GM12874 (cell line): ENCODE results near the gene XK.

ENCODE experiments used
- CTCF ChIP-seq: IDR thresholded peaks from 2 replicates; pipeline ENCODE4 v1.5.1; 2011; ENCODE audit warnings: low read depth, mild to moderate bottlenecking, control low read depth, low read length, moderate library complexity; ENCODE audit not compliant: insufficient read depth

XK gene

GRCh38 chrX:37745835-37746217 lies 60.2 kb downstream of the XK start:
- TF ChIP-seq CTCF = no peak

- TF ChIP-seq CTCF = no peak
Measured at GRCh38 chrX:37746218-37746941, 60.8 kb downstream of the XK start.

- no peak for TF ChIP-seq CTCF
Measured at GRCh38 chrX:37746951-37747350, 61.4 kb downstream of the XK start.

GRCh38 chrX:37752281-37752680 lies 66.7 kb downstream of the XK start:
- TF ChIP-seq CTCF = no peak

- TF ChIP-seq CTCF = no peak
Measured at GRCh38 chrX:37752936-37753335, 67.3 kb downstream of the XK start.

GRCh38 chrX:37753384-37753783 lies 67.8 kb downstream of the XK start:
- no peak for TF ChIP-seq CTCF

- TF ChIP-seq CTCF = no peak
Measured at GRCh38 chrX:37754516-37754915, 68.9 kb downstream of the XK start.
